Measurements from ENCODE around the gene MNAT1.
A peak's percentile ranks its signal among the peaks of the same experiment; 100 is the strongest.

MNAT1 gene

DNA sequence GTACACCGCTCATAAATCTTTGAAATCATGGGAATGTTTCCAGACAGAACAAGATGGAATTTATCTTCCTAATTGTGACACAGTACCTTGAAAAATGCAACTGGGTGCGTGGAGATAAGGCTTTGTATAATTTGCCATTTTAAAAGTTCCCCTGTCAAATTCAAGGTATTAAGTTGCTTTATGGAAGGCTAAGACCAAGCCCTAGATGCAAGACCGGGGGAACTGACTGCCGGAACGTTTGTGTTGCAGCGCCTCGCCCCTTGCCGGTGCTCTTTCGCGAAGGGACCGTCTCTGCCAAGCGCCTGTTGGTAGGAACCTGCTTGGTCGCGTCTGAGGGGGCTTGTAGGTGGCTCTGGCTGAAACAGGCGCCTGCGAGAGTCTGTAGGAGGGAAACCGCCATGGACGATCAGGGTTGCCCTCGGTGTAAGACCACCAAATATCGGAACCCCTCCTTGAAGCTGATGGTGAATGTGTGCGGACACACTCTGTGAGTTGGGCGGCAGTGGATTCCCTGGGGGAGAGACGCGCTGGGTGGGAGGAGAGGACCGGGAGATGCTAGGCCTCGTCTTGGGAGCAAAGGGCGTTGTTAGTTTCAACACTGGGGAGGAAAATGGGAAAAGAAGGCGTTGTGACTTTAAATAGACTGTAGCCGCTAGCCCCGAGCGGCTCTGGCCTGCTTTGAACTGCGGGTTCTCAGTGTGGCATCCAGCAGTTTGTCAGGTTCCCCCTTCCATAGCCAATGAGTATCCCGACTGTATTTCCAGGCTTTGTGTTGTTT is at the start of gene MNAT1:
Gene MNAT1 (plus strand): TSS at position 297 of the 778 bp plus-strand sequence. CDS start 102 bp downstream, at position 399.
- DNase-seq (ENCODE audit: low read depth) = peak; percentile 70
- TF ChIP-seq, protein P1, sequence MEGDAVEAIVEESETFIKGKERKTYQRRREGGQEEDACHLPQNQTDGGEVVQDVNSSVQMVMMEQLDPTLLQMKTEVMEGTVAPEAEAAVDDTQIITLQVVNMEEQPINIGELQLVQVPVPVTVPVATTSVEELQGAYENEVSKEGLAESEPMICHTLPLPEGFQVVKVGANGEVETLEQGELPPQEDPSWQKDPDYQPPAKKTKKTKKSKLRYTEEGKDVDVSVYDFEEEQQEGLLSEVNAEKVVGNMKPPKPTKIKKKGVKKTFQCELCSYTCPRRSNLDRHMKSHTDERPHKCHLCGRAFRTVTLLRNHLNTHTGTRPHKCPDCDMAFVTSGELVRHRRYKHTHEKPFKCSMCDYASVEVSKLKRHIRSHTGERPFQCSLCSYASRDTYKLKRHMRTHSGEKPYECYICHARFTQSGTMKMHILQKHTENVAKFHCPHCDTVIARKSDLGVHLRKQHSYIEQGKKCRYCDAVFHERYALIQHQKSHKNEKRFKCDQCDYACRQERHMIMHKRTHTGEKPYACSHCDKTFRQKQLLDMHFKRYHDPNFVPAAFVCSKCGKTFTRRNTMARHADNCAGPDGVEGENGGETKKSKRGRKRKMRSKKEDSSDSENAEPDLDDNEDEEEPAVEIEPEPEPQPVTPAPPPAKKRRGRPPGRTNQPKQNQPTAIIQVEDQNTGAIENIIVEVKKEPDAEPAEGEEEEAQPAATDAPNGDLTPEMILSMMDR (IDR thresholded peaks at IDR 0.05; ENCODE audit: low read depth, low read length, missing control alignments) = no peak
- peak within 1 kb of the TSS; percentile 92 for H3K4me3 ChIP-seq (ENCODE audit: low read depth, low read length)

DNA sequence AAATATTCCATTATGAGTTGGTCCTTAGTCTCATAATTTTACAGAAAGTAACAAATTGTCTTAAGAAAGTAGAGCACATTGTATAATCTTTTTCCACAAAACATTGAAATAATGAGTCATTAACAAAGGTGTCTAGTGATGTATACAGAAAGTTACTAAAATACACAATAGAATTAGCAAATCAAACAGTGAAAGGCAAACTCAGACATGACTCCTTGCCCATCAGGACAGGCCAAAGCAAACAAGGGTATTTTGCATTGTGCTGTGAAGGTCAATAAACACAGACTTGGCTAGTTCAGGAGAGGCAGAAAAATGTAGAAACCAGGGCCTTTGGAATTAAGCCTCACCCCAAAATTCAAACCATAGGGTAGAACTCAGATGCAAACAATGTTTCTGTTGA is 47.7 kb upstream of the MNAT1 start:
- no peak overlapping the region for H3K4me3 ChIP-seq (ENCODE audit: low read depth, low read length)

DNA sequence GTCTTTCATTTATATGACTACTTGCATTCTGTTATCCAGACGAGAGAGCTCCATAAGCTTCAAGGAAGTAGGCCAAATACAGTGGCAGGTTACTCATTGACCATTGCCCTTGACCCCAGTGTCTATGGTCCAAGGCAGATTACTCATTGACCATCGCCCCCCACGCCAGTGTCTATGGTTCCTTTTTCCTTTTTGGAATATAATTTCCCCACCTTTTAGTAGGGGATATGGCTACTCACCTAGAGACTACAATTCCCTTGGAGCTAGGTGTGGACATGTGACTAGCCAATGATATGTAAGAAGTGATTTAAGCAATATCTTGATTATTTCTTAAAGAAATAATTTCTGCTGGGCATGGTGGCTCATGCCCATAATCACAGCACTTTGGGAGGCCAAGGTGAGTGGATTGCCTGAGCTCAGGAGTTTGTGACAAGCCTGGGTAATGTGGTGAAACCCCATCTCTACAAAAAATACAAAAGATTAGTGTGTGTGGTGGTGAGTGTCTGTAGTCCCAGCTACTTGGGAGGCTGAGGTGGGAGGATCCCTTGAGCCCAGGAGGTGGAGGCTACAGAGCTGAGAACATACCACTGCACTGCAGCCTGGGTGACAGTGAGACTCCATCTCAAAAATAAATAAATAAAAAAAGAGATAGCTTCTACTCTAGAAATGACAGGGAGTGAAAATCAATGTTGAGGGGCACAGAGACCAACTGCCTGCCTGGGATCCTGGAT is 43.0 kb upstream of the MNAT1 start:
- DNase-seq (ENCODE audit: low read depth) = no peak
- no peak overlapping the region for H3K4me3 ChIP-seq (ENCODE audit: low read depth, low read length)
- TF ChIP-seq, protein P1 (IDR thresholded peaks at IDR 0.05; ENCODE audit: low read depth, low read length, missing control alignments) = no peak

More for the DNA sequence above, 47.7 kb upstream of the MNAT1 start:
- DNase-seq (ENCODE audit: low read depth) = no peak
- TF ChIP-seq, protein P1 (IDR thresholded peaks at IDR 0.05; ENCODE audit: low read depth, low read length, missing control alignments) = no peak

DNA sequence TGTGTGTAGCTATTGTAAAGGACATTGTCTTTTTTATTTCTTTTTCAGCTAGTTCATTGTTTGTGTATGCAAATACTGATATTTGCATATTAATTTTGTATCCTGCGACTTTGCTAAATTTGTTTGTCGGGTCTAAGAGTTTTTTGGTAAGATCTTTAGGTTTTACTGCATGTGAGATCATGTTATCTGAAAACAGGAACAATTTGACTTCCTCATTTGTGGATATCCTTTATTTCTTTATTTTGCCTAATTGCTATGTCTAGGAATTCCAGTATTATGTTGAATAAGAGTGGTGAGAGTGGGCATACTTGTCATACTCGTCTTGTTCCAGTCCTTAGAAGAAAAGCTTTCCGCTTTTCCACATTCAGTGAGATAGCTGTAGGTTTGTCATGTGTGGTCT is 39.2 kb upstream of the MNAT1 start:
- TF ChIP-seq, protein P1 (IDR thresholded peaks at IDR 0.05; ENCODE audit: low read depth, low read length, missing control alignments) = no peak
- no peak overlapping the region for H3K4me3 ChIP-seq (ENCODE audit: low read depth, low read length)
- DNase-seq (ENCODE audit: low read depth) = no peak

DNA sequence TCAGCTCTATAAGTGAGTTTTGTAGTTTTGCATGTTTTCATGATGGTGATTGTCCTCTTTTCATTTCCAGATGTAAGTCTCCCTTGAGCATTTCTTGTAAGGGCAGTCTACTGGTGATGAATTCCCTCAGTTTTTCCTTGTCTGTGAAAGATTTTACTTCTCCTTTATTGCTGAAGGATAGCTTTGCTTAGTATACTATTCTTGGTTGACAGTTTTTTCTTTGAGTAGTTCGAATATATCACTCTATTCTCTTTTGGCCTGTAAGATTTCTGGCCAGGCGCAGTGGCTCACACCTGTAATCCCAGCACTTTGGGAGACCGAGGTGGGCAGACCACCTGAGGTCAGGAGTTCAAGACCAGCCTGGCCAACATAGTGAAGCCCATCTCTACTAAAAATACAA is 34.0 kb upstream of the MNAT1 start:
- no peak overlapping the region for H3K4me3 ChIP-seq (ENCODE audit: low read depth, low read length)
- DNase-seq (ENCODE audit: low read depth) = no peak
- TF ChIP-seq, protein P1 (IDR thresholded peaks at IDR 0.05; ENCODE audit: low read depth, low read length, missing control alignments) = no peak

DNA sequence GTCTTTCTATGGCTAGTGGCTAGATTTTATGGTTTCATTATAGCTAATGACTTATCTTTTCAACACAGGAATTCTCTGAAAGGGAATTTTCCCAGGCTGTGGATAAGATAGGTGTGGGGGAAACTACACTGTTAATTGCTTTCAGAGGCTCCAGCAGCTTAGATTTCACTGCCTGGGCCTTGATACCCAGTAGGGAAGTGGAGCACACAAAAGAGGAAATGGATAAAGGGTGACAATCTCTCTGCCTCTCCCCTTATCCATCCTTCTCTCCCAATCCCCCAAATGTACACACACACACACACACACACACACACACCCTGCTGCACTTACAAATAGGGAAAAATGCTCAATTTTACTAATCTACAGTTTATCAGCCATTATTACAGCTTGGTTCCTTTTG is 29.5 kb upstream of the MNAT1 start:
- TF ChIP-seq, protein P1 (IDR thresholded peaks at IDR 0.05; ENCODE audit: low read depth, low read length, missing control alignments) = no peak
- no peak overlapping the region for H3K4me3 ChIP-seq (ENCODE audit: low read depth, low read length)
- DNase-seq (ENCODE audit: low read depth) = no peak
